Measurements from ENCODE around the gene PHEX. TPM values are rescaled to one million over a fixed set of nuclear protein-coding genes. Genes with fewer than 3 reads are reported as not detected.

Gene PHEX
- 0.11 TPM for polyA plus RNA-seq

- Mint-ChIP-seq H3K4me1 (peaks cover 6 to 15% (median 7%) of the 10 kb centered on the region in 3 donors), H3K4me3 (peak within 1 kb of the TSS in 1 of 4 donors; percentile 47), H3K27ac (no peak within 1 kb of the TSS), H3K9me3 (no peaks in the 10 kb centered on the region), H3K27me3 (no peaks in the 10 kb centered on the region), H3K36me3 (no peaks in the 10 kb centered on the region)
These were observed at the start of gene PHEX for GRCh38 chrX:22032084-22032483. Gene PHEX (plus strand): TSS chrX:22032325. CDS start chrX:22033006, 681 bp downstream.

DNA sequence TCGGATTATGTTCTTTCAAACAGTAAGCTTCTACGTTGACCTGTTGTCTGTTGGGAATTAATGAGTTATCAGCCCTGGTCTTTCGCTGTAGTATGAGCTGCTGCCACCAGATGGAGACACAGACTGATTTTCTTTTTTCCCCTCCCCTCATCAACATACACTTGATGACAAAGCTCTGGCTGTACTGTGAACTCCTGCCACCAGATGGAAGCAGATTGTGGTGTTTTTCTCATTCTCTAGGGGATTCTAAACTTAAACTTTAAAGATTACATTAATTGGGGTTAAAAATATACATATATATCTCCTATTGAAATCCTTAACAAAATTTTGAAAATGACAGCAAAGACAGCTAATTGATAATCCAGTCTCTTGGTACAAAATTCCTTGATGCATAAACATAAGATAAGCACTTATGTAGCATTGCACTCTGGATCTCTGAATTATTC, 46.8 kb upstream of the PHEX start:
- no peaks in the 10 kb centered on the region for H3K27me3 Mint-ChIP-seq
- H3K27ac Mint-ChIP-seq: peak overlapping the region in 1 of 3 donors; percentile 34
- no peak overlapping the region for H3K4me3 Mint-ChIP-seq
- H3K36me3 Mint-ChIP-seq: no peaks in the 10 kb centered on the region
- H3K4me1 Mint-ChIP-seq: peaks cover 5 to 12% (median 8%) of the 10 kb centered on the region in 3 donors
- H3K9me3 Mint-ChIP-seq: no peaks in the 10 kb centered on the region

DNA sequence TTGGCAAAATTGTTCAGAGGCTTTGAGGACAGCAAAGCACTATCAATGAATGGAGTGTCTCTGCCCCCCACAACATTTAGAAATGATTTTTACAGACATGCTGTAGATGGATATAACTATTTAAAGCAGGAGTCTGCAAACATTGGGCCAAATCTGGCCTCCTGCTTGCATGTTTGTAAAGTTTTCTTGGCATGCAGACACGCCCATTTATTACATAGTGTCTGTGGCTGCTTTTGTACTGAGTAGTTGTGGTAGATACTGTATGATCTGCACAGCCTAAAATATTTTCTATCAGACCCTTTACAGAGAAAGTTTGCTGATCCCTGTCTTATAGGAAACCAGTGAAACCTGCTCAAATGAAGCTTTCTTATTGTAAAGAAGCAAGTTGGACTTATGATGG, 45.5 kb upstream of the PHEX start:
- Mint-ChIP-seq H3K4me3 (no peak overlapping the region), H3K27me3 (no peaks in the 10 kb centered on the region), H3K4me1 (peaks cover 11 to 12% (median 11%) of the 10 kb centered on the region in 3 donors), H3K9me3 (no peaks in the 10 kb centered on the region), H3K36me3 (no peaks in the 10 kb centered on the region), H3K27ac (no peak overlapping the region)

DNA sequence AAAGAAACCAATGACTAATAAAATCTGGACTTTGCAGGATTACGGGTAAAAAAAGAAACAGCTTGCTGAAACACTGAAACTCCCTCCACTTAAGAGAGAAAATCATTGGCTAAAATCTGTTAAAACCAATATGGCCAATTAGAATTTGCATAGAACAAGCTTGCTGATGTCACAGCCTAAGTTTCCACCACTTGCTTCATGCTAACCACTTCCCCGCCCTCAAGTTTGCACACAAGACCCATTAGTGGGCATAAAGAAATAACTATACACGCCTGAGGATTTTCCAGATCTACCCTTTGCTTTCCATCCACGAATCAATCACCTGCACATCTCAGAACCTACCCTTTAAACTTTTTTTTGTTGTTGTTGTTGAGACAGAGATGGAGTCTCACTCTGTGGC, 42.7 kb upstream of the PHEX start:
- peak overlapping the region in 1 of 4 donors; percentile 65 for H3K4me3 Mint-ChIP-seq
- peaks cover 21 to 30% (median 28%) of the 10 kb centered on the region in 3 donors for H3K4me1 Mint-ChIP-seq
- no peaks in the 10 kb centered on the region for H3K27me3 Mint-ChIP-seq
- H3K27ac Mint-ChIP-seq: peak overlapping the region in 2 of 3 donors; percentile 46 to 55
- H3K36me3 Mint-ChIP-seq: no peaks in the 10 kb centered on the region
- H3K9me3 Mint-ChIP-seq: no peaks in the 10 kb centered on the region

DNA sequence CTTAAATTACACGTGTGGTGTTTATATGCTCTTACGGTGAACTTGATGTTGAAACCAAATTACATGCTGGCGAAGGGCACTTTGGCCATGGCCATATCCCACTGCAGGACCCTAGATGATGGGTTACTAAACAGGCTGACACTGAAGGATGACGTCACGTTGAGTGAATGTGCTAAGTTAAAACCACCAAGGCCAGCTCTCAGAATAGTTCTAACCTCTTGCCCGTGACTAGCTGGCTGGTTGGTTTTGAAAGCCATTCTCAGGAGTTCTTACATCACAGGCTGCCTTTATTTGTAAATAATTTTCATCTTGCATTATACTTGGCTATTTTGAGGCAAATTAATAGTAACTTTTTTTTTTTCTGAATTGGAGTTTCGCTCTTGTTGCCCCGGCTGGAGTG, 41.3 kb upstream of the PHEX start:
- no peaks in the 10 kb centered on the region for H3K36me3 Mint-ChIP-seq
- H3K27ac Mint-ChIP-seq: peak overlapping the region in 2 of 3 donors; percentile 19 to 61
- no peak overlapping the region for H3K4me3 Mint-ChIP-seq
- peaks cover 18 to 33% (median 28%) of the 10 kb centered on the region in 3 donors for H3K4me1 Mint-ChIP-seq
- H3K27me3 Mint-ChIP-seq: no peaks in the 10 kb centered on the region
- no peaks in the 10 kb centered on the region for H3K9me3 Mint-ChIP-seq

DNA sequence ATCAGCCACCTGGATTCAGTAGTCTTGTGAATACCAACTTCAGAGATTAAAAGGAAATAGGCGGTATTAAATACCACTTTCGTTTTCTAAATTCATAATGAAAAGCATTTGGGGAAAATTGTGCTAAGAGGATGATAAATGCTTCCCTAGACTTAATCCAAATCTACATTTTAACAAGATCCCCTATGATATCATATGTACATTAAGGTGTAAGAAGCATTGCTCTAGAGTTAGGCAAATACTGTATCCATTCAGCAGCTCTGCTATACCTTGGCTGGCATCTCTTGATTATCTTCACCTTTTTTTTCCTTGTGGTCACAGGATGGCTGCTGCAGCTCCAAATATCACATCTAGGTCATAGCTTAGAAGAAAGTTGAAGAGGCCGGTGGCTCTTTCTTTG, 40.6 kb upstream of the PHEX start:
- Mint-ChIP-seq H3K9me3 (no peaks in the 10 kb centered on the region), H3K36me3 (no peaks in the 10 kb centered on the region), H3K4me3 (no peak overlapping the region), H3K4me1 (peaks cover 18 to 33% (median 28%) of the 10 kb centered on the region in 3 donors), H3K27me3 (no peaks in the 10 kb centered on the region), H3K27ac (peak overlapping the region in 2 of 3 donors; percentile 19 to 61)

- Mint-ChIP-seq H3K27me3 (no peaks in the 10 kb centered on the region), H3K27ac (peak overlapping the region; percentile 35 to 92 (median 76)), H3K4me3 (peak overlapping the region in 2 of 4 donors; percentile 4 to 16), H3K9me3 (no peaks in the 10 kb centered on the region), H3K4me1 (peaks cover 22 to 33% (median 28%) of the 10 kb centered on the region in 3 donors), H3K36me3 (no peaks in the 10 kb centered on the region)
These were observed 38.9 kb upstream of the PHEX start for GRCh38 chrX:21993265-21993664.

- Mint-ChIP-seq H3K4me1 (peaks cover 12 to 18% (median 16%) of the 10 kb centered on the region in 3 donors), H3K27me3 (no peaks in the 10 kb centered on the region), H3K9me3 (no peaks in the 10 kb centered on the region), H3K27ac (no peak overlapping the region), H3K4me3 (no peak overlapping the region), H3K36me3 (no peaks in the 10 kb centered on the region)
These were observed 35.2 kb upstream of the PHEX start for GRCh38 chrX:21996872-21997455.

DNA sequence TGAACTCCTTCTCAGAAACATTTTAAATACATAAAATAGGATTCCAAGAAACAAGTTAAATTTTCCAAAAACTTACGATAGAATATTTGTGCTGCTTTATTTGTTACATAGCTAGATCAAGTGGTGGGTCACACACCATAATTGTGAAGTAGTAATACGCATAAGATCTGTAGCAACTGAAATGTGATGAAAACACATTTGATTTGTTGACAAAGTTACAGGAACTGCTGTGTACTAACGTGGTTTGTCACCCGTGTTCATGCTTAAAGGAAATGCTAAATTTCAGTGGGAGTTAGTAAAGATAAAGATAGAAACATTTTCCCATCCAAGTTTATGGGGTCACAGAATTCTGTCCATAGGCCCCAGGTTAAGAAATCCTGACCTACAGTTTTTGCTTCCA, 34.1 kb upstream of the PHEX start:
- no peaks in the 10 kb centered on the region for H3K27me3 Mint-ChIP-seq
- no peak overlapping the region for H3K4me3 Mint-ChIP-seq
- H3K4me1 Mint-ChIP-seq: peaks cover 10 to 11% (median 10%) of the 10 kb centered on the region in 3 donors
- peak overlapping the region in 1 of 3 donors; percentile 11 for H3K27ac Mint-ChIP-seq
- H3K9me3 Mint-ChIP-seq: no peaks in the 10 kb centered on the region
- no peaks in the 10 kb centered on the region for H3K36me3 Mint-ChIP-seq

GRCh38 chrX:22004866-22005265, 27.3 kb upstream of the PHEX start:
- no peak overlapping the region for H3K4me3 Mint-ChIP-seq

DNA sequence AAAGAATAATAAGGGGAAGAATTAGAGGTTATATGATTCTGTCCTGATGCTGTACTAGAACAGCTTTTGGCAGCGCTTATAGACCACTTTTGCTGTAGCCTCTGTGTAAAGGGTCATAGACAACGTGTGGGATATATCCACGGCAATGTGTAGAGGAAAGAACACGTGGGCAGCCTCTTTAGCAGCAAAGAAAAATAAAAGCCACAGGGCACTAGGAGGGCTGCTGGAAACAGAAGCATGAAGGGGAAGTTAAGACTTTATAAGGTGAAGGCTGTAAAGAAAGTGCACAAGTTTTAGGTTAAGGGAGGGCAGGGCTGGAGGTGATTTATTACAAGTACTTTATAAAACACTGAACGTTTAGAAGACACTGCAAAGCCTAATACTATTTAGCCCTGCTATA, 20.1 kb upstream of the PHEX start:
- Mint-ChIP-seq H3K4me1 (peaks cover 0 to 1% (median 0%) of the 10 kb centered on the region in 3 donors), H3K27ac (no peak overlapping the region), H3K36me3 (no peaks in the 10 kb centered on the region), H3K27me3 (no peaks in the 10 kb centered on the region), H3K4me3 (no peak overlapping the region), H3K9me3 (no peaks in the 10 kb centered on the region)

More at GRCh38 chrX:22004866-22005265, 27.3 kb upstream of the PHEX start:
- no peak overlapping the region for H3K27ac Mint-ChIP-seq
- H3K4me1 Mint-ChIP-seq: peaks cover 0 to 3% (median 0%) of the 10 kb centered on the region in 3 donors
- peaks cover 3% of the 10 kb centered on the region for H3K27me3 Mint-ChIP-seq
- H3K9me3 Mint-ChIP-seq: no peaks in the 10 kb centered on the region
- no peaks in the 10 kb centered on the region for H3K36me3 Mint-ChIP-seq

DNA sequence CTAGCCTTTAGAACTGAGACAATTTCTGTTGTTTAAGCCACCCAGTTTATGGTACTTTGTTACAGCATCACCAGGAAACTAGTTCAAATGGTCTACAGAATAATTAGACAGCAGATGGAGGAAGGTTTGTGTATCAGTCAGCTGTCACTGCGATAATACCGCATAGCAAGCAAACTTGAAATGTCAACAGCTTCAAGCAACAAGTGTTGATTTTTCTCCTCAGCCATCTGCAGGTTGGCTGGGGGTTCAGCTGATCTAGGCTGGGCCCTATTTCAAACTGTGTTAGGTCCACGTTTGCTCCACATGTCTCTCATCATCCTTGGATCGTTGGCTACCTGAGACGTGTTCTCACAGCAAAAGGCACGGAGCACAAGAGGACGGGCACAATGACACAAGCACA, 19.2 kb upstream of the PHEX start:
- Mint-ChIP-seq H3K4me1 (peaks cover 0 to 1% (median 0%) of the 10 kb centered on the region in 3 donors), H3K36me3 (no peaks in the 10 kb centered on the region), H3K9me3 (no peaks in the 10 kb centered on the region), H3K27ac (no peak overlapping the region), H3K27me3 (no peaks in the 10 kb centered on the region), H3K4me3 (no peak overlapping the region)

GRCh38 chrX:22015139-22015750, 16.9 kb upstream of the PHEX start:
- Mint-ChIP-seq H3K36me3 (no peaks in the 10 kb centered on the region), H3K4me3 (no peak overlapping the region), H3K4me1 (no peaks in the 10 kb centered on the region), H3K27me3 (no peaks in the 10 kb centered on the region), H3K9me3 (no peaks in the 10 kb centered on the region), H3K27ac (peak overlapping the region in 1 of 3 donors; percentile 65)

GRCh38 chrX:22021751-22022324, 10.3 kb upstream of the PHEX start:
- no peak overlapping the region for H3K27ac Mint-ChIP-seq
- H3K4me3 Mint-ChIP-seq: no peak overlapping the region
- H3K27me3 Mint-ChIP-seq: no peaks in the 10 kb centered on the region
- peaks cover 0 to 2% (median 0%) of the 10 kb centered on the region in 3 donors for H3K4me1 Mint-ChIP-seq
- no peaks in the 10 kb centered on the region for H3K9me3 Mint-ChIP-seq
- H3K36me3 Mint-ChIP-seq: no peaks in the 10 kb centered on the region

DNA sequence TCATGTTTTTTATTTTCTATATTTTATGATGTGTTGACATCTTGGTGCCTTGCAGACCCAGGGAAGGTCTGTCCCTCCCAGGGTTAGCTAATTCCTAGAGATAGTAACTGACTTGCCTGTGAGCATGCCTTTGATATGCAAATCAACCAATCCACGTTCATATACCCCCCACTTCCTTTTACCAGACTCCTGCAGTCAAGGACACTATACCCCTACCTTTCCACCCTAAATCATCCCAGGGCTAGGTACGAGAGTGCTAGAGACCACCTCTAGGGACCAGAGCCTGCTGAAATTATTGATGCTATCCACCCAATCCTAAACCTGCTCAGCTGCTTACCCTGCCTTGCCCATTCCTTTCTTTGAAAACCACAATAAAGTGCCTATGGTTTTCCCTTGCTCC, 7.5 kb upstream of the PHEX start:
- Mint-ChIP-seq H3K27ac (no peak overlapping the region), H3K4me1 (peaks cover 3 to 5% (median 5%) of the 10 kb centered on the region in 3 donors), H3K27me3 (no peaks in the 10 kb centered on the region), H3K4me3 (peak overlapping the region in 1 of 4 donors; percentile 44), H3K36me3 (no peaks in the 10 kb centered on the region), H3K9me3 (no peaks in the 10 kb centered on the region)

Measured in IgD-negative memory B cell (primary cell).